ENCODE data around the gene FARSB. TPM values are rescaled to one million over a fixed set of nuclear protein-coding genes. Genes with fewer than 3 reads are reported as not detected.

FARSB gene
- total RNA-seq, 1 experiment from 2014 or later: 43.8 TPM

GRCh38 chr2:222561817-222562645 lies 93.9 kb downstream of the FARSB start:
- DNase-seq (ENCODE audit: low read depth): peak; percentile 53

- no peak for DNase-seq (ENCODE audit: low read depth)
These were observed 94.7 kb downstream of the FARSB start for GRCh38 chr2:222561151-222561550.

- no peak for DNase-seq (ENCODE audit: low read depth)
These were observed 101.4 kb downstream of the FARSB start for GRCh38 chr2:222554517-222554916.

GRCh38 chr2:222548992-222549391 lies 106.9 kb downstream of the FARSB start:
- DNase-seq (ENCODE audit: low read depth): no peak

GRCh38 chr2:222547083-222547482 lies 108.8 kb downstream of the FARSB start:
- DNase-seq (ENCODE audit: low read depth): no peak

- no peak for DNase-seq (ENCODE audit: low read depth)
These were observed 109.8 kb downstream of the FARSB start for GRCh38 chr2:222545823-222546795.

- no peak for DNase-seq (ENCODE audit: low read depth)
These were observed 111.2 kb downstream of the FARSB start for GRCh38 chr2:222544661-222545060.

- DNase-seq (ENCODE audit: low read depth): no peak
These were observed 117.4 kb downstream of the FARSB start for GRCh38 chr2:222538535-222538934.

GRCh38 chr2:222535477-222535876 lies 120.4 kb downstream of the FARSB start:
- no peak for DNase-seq (ENCODE audit: low read depth)

GRCh38 chr2:222532315-222532714 lies 123.6 kb downstream of the FARSB start:
- DNase-seq (ENCODE audit: low read depth): no peak

- no peak for DNase-seq (ENCODE audit: low read depth)
These were observed 129.2 kb downstream of the FARSB start for GRCh38 chr2:222526480-222527277.

- DNase-seq (ENCODE audit: low read depth): no peak
These were observed 130.1 kb downstream of the FARSB start for GRCh38 chr2:222525811-222526210.

GRCh38 chr2:222523783-222524544 lies 131.9 kb downstream of the FARSB start:
- DNase-seq (ENCODE audit: low read depth): no peak

GRCh38 chr2:222522082-222522481 lies 133.8 kb downstream of the FARSB start:
- DNase-seq (ENCODE audit: low read depth): no peak

- DNase-seq (ENCODE audit: low read depth): no peak
These were observed 134.8 kb downstream of the FARSB start for GRCh38 chr2:222521099-222521498.

Other genes with a start within 250 kb of the FARSB start
- not detected in 2 replicates for gene SGPP2, start 231.5 kb downstream of the FARSB start, total RNA-seq (2014; rRNA removed)
- gene MOGAT1, start 15.6 kb upstream of the FARSB start, total RNA-seq (2014; rRNA removed): not detected in 2 replicates
- gene ACSL3, start 204.9 kb upstream of the FARSB start, total RNA-seq (2014; rRNA removed): 178 and 215 TPM in 2 replicates